Anterior cingulate cortex (tissue), 58 donors: ENCODE data around the gene IL18.
"Not testable (repeated sequence)": the region's sequence is repeated elsewhere in the genome, so short reads cannot be mapped to it uniquely, and the experiment has no call there.

Experiments used
- DNase-seq, 58 donors: peaks; one replicate each; lab custom pipeline; 2025; lab: John Stamatoyannopoulos, UW

IL18 gene

DNA sequence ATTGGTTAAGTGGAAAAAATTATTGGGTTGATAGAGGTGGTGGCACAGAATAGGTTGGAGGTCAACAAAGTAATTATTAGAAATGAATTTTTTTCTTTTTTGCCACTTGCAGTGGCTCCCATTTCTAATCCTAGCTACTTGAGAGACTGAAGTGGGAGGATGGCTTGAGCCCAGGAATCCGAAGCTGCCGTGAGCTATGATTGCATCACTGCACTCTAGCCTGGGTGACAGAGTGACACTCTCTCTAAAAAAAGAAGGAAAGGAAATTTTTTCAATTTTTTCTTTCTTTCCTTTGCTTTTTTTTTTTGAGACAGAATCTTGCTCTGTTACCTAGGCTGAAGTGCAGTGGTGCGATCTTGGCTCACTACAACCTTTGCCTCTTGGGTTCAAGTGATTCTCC lies 9.3 kb upstream of the IL18 start:
- DNase-seq, result no peak

DNA sequence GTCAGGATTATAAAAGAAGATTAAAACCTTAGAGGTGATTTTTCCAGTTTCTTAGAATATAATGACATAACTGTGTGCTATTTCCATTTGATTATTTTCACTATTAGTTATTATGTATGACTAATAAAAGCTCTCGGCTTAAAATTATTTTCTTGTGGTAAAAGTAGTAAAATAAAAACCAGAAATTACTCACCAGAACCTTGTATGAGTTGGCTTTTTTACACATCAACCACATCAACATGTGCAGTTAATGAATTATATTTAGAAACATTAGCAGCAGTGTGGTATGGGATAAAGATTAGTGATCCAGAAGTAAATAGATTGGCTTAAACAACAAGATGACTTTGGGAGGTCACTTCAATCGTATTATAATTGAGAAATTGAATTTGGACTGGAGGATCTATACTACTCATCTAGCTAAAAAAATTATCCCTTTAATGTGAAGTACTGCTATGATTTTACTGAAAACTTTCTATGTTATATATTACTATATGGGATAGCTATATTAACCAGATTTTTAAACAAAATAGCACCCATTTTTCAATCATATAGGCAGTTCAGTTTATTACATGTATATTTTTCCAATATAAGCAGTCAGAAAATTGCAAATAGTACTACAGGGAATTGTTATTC lies 8.6 kb upstream of the IL18 start:
- no peak for DNase-seq

DNA sequence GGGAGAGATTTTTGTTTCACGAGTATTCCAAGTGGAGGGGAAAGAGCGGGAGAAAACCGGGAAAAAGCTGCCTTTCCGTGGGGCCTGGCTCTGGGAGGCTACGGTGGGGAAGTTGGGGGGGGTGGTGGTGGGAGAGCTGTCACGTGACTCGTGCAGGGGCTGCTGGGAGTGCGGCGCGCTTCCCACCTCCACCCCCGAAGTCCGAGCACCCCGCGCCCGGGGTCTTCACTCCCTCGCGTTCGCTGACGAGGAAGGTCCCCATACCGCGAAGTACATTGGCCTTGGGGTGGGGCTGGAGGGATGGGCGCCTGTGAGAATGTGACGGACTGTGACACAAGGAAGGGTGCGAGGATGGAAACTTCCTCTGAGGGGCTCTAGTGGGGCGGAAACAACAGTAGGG lies 3.3 kb upstream of the IL18 start, which contains the start of gene TEX12:
TEX12 (plus strand) TSS at position 228 of the 400 bp plus-strand sequence. CDS start 1,897 bp downstream, outside the sequence.
- no peak for DNase-seq

- no peak for DNase-seq
Observed at GRCh38 chr11:112166562-112166961, 2.7 kb upstream of the IL18 start.

- DNase-seq, result no peak
Observed at GRCh38 chr11:112165049-112165448, 1.2 kb upstream of the IL18 start.

DNA sequence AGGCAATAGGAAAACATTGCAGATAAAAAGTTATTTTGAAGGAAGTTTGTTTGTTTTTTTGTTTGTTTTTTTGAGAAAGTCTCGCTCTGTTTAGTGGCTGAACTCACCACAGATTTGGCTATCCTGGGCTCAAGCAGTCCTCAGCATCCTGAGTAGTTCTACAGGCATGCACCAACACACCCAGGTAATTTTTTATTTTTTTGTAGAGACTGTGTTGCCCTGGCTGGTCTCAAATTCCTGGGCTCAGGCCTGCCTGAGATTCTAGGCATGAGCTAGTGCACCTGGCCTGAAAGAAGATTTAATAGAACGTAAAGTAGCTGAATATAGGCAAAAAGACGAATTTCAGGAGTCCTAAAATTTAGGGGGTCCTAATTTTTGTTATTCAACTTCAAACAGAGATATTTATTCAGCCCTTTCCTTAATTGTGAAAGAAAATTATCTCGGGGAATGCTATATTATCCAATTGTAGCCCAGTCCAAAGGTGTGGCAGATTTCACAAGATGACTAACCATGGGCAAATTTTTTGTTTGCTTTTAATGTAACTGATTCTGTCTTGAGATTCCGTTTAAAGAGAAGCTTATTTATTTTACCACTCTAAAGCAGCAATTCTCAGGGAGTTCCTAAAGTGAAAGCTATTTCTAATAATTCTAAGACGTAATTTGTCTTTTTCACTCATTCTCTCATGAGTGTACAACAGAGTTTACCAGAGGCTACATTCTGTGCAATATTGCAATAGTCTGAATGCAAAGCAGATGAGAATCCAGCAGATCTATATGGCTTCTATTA lies 940 bp downstream of the IL18 start:
- DNase-seq, result no peak

DNA sequence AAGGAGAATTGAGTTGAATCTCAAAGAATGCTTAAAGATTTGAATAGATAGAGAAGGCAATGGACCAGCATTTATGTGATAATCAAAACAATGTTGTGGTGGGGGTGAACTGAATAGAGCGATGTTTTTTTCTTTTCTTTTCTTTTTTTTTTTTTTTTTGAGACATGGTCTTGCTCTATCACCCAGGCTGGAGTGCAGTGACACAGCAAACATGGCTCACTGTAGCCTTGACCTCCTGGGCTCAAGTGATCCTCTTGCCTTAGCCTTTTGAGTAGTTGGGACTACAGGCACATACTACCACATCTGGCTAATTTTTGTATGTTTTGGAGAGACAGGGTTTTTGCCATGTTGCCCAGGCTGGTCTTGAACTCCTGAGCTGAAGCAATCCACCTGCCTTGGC lies 1.7 kb downstream of the IL18 start:
- not testable (repeated sequence) for DNase-seq

- DNase-seq, result no peak
Observed at GRCh38 chr11:112161012-112161411, 2.9 kb downstream of the IL18 start.

GRCh38 chr11:112160091-112160848 lies 3.6 kb downstream of the IL18 start:
- no peak for DNase-seq

GRCh38 chr11:112159098-112160065 lies 4.5 kb downstream of the IL18 start:
- no peak for DNase-seq

GRCh38 chr11:112156956-112157766 lies 6.7 kb downstream of the IL18 start:
- DNase-seq, result no peak

DNA sequence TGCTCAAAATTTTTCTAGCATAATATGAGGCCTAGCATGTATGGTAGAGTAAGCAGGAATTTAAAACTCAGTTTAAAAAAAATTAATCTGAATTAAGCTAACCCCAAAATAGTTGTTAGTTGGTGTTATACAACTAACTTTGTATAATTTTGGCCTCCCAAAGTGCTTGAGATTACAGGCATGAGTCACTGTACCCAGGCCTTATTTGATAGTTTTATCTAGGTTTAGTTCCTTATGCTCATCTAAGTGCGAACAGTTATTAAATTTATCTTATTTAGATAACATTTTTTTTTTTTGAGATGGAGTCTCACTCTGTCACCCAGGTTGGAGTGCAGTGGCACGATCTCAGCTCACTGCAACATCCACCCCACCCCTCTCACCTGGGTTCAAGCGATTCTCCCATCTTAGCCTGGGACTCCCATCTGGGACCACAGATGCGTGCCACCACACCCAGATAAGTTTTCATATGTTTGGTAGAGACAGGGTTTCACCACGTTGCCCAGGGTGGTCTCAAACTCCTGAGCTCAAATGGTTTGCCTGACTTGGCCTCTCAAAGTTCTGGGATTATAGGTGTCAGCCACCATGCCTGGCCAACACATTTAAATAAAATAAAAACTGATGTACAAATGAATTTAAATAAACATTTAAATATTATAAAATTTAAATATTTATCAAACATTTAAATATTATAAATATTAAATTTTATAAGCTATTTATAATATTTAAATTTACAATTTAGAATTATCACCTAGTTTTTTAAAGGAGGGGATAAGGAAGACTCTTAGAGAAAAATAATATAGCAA lies 7.5 kb downstream of the IL18 start:
- no peak for DNase-seq

DNA sequence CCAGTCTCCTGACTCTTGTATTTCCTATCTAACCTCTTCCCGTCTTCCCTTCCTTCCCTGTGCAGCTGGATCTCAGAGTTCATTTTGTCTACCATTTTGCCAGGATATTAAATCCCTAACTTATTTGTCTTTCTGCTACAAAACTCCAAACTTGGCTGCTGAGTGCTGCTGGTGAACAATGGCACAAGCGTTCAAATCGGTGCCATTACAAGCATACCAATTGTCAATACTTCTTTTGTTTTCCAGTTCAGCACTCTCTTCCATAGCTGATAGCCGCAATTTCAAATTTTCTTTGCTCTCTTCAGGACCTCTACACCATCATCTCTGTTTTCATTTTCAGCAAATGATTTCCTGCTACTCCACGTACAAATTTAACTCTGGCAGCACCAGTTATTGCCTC lies 13.4 kb downstream of the IL18 start:
- DNase-seq, result peak in 9 of 58 donors; percentile 5 to 42 (median 13)

GRCh38 chr11:112143597-112143996 lies 20.3 kb downstream of the IL18 start:
- DNase-seq, result no peak

GRCh38 chr11:112134473-112134872 lies 29.4 kb downstream of the IL18 start:
- no peak for DNase-seq

GRCh38 chr11:112132737-112133136 lies 31.2 kb downstream of the IL18 start:
- DNase-seq, result no peak

DNA sequence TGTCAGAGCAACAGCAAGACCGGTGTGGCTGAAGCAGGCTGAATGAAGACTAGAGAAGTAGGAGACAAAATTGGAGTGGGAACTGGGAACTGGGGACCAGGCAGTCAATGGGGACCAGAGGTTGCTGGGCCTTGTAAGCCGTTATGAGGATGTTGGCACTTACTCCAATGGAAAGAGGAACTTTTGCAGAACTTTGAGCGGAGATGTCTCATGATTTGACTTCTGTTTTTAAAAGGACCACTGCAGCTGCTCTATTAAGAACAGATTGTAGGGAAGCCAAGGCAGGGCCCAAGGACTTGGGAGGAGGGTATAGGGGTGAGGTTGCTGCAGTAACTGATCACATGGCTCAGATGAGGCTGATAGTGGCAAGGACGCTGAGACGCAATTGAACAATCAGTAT lies 34.2 kb downstream of the IL18 start:
- DNase-seq, result peak in 12 of 58 donors; percentile 5 to 58 (median 13)

GRCh38 chr11:112128483-112129121 lies 35.3 kb downstream of the IL18 start:
- peak in 22 of 58 donors; percentile 4 to 71 (median 20) for DNase-seq
